Erythroblast (primary cell): ENCODE data around the gene STX10.
"Not testable (repeated sequence)": the region's sequence is repeated elsewhere in the genome, so short reads cannot be mapped to it uniquely, and the experiment has no call there.

Source experiments
- DNase-seq, 2 experiments: peaks; one replicate each; lab custom pipeline; 2025; lab: John Stamatoyannopoulos, UW
- GATA1 ChIP-seq: IDR thresholded peaks from 2 replicates; pipeline ENCODE4 v1.6.1; 2011; ENCODE audit warnings: low read depth, mild to moderate bottlenecking, control low read depth, low read length, moderate library complexity
- POLR2A ChIP-seq: IDR thresholded peaks from 2 replicates; pipeline ENCODE4 v1.6.1; 2011; ENCODE audit warnings: mild to moderate bottlenecking, low read length

Gene STX10

DNA sequence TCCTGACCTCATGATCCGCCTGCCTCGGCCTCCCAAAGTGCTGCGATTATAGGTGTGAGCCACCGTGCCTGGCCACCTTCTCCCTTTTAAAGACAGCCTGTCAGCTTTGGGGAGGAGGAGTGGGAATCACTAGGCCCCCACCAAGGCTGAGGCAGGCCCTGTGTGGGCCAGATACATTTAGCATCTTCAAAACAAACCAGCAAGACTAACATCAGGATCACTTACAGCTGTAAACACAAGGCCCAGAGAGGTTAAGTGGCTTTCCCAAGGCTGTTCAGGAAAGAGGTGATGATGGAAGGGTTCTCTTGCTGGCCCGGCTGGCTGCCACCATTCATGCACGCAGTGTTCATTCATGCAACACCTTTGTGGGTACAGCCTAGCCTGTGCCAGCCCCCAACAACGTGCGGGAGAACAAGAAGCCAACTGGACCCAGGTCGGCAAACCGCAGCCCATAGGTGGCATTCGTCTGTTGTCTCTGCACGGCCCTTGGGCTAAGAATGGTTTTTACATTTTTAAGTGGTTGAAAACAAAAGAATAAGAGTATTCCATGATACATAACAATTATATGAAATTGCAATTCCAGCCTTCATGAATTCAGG is 23.1 kb upstream of the STX10 start:
- DNase-seq = no peak
- TF ChIP-seq POLR2A = no peak
- TF ChIP-seq GATA1 = no peak

DNA sequence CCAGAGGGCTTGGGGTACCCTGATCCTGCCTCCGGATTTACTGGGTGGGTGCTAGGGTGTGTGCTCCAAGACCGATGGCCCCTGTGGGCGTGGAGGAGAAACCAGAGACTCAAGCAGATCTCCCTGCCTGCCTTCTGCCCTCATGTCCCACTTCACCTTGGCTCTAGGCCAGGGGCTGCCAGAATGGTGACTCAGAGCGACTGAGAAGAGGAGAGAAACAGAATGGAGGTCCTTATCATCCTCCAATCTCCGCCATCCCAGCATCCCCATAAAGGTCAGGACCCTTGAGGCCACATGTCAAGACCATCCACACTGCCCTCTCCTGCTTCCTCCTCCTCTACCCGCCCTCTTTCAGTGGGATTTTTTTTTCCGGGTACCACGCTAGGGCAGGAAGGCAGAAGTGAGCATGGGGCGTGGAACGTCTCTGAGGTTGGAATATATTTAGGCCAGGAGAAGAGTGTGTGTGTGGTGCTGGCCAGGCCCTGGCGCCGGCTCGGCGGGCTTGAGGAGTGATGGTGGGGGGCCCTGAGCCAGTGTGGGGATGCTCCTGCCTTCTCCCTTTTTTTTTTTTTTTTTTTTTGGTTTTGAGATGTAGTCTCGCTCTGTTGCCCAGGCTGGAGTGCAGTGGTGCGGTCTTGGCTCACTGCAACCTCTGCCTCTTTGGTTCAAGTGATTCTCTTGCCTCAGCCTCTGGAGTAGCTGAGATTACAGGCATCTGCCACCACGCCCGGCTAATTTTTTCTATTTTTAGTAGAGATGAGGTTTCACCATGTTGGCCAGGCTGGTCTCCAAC is 22.4 kb upstream of the STX10 start:
- peak; percentile 30 to 63 for DNase-seq
- TF ChIP-seq GATA1 = no peak
- TF ChIP-seq POLR2A = no peak

DNA sequence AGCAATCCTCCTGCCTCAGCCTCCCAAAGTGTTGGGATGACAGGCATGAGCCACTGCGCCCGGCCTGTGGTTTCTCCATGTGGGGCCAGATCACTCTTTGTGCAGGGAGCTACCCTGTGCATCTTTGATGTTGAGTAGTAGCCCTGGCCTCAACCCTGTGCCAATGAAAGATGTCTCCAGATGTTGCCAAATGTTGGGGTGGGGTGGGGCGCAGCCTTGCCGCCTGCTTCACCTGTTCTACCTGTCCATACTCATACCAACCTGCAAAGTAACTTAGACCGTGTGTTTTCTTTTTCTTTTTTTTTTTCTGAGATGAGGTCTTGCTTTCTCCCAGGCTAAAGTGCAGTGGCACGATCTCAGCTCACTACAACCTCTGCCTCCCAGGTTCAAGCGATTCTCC is 21.0 kb upstream of the STX10 start:
- TF ChIP-seq GATA1 (no peak), POLR2A (no peak)
- no peak for DNase-seq

DNA sequence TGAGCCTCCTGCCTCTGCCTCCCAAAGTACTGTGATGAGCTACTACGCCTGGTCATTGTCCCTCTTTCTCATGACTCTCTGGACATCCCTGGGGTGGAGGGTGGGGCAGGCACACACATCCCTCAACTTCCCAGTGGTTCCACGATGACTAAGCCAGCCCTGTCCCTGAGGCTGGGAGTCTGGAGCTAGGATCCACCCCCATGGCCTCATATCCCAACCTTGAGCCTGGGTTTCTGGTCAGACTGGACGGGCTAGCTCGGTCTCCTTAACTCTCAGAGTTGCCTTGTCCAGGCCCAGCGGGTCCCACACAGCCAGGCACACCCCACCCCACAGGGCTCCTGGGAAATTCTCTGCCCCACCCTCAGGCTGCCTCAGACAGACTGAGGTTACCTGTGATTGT is 19.6 kb upstream of the STX10 start:
- TF ChIP-seq GATA1 (no peak), POLR2A (no peak)
- no peak for DNase-seq

DNA sequence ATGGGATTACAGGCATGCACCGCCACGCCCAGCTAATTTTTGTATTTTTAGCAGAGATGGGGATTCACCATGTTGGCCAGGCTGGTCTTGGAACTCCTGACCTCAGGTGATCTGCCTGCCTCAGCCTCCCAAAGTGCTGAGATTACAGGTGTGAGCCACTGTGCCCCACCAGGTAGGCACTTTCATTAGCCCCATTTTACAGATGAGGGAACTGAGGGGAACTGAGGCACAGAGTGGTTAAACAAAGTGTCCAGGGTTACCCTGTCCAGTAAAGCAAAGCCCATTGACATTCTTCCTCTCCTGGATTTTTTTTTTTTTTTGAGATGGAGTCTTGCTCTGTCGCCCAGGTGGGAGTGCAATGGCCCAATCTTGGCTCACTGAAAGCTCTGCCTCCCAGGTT is 16.0 kb upstream of the STX10 start:
- not testable (repeated sequence) for DNase-seq

DNA sequence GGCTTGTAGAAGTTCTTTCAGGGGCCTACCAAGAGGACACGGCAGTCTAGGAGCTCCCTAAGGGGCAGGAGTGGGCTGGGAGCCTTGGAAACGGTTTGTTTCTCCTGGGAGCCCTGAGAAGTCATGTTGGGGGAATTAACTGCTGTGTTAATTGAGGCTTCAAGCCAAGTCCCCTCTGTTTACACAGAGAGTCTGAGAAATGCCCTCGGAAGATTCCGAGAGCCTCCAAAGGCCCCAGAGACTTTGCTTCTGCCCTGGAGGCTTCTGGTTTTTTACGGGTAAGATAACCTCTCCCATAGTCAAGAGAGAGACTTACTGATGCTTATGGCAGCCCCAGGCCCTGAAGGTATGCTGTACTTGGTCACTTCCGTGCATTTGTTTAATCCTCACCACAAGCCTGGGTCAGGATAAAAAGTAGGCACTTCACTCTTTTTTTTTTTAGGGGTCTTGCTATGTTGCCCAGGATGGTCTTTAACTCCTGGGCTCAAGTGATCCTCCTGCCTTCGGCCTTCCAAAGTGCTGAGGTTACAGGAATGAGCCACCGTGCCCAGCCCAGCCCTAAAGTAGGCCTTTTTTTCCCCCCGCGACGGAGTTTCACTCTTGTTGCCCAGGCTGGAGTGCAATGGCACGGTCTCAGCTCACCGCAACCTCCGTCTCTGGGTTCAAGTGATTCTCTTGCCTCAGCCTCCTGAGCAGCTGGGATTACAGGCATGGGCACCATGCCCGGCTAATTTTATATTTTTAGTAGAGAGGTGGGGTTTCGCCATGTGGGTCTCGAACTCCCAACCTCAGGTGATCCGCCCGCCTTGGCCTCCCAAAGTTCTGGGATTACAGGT is 15.2 kb upstream of the STX10 start:
- no peak for DNase-seq
- TF ChIP-seq POLR2A = no peak
- TF ChIP-seq GATA1 = no peak

DNA sequence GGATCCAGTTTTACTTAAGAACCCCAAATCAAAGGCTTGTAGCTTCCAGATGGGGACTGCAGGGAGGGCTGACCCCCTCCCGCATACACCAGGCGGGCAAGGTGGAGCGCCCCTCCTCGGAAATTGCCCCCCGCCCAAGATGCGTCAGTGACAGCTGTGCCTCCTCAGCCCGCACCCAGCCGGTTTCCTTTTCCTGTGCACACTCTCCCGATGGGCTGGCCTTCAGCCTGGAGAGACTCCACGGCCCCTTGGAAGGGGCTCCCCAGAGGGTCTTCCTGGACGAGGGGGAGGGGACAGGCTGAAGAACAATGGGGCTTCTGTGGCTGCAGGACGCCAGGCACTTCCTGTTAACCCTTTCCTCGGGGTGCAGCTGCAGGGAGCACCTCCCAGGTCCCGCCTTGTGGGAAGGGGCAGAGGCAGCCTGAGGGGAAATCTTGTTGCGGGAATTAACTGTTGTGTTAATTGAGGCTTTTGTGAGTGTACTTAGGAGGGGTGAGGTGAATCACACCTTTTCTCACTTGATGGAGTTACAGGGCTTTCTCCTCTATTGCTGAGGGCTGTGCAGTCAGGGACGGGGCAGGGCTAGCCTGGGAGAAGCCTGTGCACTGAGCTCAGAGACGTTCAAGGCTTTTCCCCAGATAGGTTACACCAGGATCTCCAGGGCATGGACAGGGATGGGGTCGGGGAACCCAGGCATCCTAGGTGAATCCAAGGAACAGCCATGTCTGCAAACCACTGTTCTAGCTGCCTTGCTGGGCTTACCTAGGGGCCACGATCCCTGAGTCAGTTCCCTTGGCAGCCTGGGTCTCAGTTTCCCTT is 14.4 kb upstream of the STX10 start:
- TF ChIP-seq GATA1 (no peak), POLR2A (no peak)
- no peak for DNase-seq

DNA sequence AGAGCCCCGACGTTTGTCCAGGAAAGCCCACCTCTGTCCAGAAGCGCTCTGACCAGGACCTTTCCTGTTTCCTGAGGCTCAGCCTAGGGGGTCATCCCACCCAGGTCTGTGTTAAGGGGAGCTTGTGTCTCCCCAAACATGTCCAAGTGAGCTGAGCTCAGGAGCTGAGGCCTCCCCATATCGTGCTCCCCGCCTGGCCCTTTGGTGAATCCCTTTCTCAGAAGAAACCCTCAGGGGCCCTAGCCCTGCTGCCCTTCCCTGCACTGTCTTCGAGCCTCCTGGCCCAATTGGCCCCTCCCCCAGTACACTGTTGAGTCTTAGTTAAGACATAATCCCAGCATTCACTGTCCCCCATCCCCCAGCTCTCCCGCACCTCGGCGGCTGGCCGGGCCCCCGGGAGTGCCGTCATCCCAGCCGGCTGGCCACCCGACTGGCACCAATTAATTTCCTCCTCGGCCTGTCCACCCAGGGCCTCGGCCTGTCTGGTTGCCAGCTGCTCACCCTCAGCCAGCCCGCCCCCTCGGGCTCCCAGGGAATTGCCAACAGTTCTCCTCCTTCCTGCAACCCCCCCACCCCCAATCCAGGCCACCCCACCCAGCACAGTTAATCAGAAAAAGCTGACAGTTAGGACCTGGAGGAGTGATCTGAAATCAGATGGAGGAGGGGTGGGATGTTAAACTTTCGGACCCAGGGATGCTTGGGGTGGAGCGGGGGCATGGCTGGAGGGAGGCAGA is 13.6 kb upstream of the STX10 start:
- DNase-seq = peak; percentile 67 to 72
- TF ChIP-seq GATA1 = no peak
- TF ChIP-seq POLR2A = no peak

DNA sequence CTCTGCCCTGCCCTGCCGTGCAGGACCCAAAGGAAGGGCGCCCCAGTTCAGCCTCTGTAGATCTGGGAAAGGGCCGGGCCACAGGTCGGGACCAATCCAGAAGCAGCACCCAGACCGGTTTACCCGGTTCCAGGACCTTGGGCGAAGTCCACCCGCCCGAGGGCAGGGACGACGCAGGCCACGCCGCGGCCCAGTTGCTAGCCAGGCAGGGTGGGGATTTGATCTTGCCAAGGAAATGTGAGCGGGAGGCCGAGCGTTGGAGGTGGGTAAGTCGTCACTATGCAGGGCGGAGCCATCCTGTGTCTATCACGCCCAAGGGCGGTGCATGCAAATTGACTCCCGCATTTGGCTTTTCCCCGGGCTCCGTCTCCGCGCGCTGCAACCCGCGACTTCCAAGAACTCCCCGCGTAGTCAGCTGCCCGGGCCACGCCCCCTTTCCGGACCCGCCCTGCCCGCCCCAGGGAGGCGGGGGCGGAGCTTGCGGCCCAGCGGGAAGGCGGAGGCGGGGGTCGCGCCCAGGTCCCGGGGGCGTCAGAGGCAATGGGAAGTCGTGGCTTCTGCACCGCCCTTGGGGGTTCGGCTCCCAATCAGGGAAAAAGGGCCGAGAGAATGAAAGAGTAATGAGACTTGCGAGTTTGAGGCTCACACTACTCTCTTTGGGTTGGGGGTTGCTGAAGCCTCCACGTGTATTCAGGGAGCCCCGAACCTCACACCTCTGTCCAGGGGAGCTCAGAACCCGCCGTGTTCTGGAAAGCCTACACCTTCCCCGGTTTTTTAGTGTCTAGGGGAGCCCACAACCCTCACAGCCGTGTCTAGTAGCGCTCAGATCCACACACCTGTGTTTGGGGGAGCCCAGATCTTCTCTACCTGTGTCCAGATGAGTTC is 12.8 kb upstream of the STX10 start:
- peak; percentile 97 for DNase-seq
- TF ChIP-seq GATA1 (no peak), POLR2A (peak; percentile 69)

DNA sequence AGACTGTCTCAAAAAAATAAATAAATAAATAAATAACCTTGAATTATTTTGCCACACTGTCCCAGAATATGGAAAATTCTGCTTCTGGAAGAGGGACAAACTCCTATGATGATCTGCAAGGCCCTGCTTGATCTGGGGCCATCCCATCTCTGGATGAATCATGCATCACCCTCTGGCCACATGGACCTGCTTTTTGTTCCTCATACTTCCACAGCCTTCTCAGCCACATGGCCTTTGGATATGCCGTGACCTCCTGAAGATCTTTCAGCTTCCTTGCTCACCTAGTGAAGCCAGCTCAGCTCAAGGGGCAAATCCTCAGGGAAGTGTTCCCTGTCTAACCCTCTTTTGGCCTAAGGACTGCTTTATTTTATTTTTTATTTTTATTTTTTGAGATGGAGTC is 10.4 kb upstream of the STX10 start:
- TF ChIP-seq GATA1 (no peak), POLR2A (no peak)
- DNase-seq = no peak

DNA sequence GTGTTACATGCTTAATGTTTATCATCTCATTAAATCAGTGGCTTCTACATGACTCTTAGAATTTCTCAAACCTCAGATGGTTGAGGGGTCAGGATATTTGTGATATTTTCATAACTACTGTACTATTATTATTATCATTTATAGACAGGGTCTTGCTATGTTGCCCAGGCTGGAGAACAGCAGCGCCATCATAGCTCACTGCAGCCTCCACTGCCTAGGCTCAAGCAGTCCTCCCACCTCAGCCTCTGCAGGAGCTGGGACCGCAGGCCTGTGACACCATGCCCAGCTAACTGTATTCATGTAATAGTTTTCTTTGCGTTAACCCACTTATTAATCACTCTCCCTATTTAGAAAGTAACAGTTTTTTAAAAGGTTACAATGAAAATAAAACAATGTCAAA is 9.5 kb upstream of the STX10 start:
- no peak for TF ChIP-seq GATA1
- no peak for TF ChIP-seq POLR2A
- no peak for DNase-seq
